ENCODE data around the gene NCF2.

The NCF2 gene

DNA sequence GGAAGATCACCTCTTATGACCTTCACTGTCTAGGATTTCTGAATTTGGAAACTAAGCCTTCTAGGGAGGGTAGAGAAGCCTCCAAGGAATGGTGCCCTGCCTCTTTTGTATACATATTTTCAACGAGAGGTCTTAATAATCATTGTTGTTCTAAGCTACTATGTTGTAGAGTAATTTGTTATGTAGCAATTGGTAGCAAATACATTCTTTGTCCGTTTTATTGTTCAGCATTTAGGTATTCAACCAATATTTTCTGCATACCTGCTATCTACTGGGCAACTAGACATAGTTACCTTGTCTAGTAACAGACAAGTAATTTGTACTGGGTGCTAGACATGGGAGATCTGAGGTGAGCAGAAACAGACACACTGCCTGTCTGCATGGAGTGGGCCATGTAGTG is 20.8 kb upstream of the NCF2 start:
- no peak for DNase-seq

DNA sequence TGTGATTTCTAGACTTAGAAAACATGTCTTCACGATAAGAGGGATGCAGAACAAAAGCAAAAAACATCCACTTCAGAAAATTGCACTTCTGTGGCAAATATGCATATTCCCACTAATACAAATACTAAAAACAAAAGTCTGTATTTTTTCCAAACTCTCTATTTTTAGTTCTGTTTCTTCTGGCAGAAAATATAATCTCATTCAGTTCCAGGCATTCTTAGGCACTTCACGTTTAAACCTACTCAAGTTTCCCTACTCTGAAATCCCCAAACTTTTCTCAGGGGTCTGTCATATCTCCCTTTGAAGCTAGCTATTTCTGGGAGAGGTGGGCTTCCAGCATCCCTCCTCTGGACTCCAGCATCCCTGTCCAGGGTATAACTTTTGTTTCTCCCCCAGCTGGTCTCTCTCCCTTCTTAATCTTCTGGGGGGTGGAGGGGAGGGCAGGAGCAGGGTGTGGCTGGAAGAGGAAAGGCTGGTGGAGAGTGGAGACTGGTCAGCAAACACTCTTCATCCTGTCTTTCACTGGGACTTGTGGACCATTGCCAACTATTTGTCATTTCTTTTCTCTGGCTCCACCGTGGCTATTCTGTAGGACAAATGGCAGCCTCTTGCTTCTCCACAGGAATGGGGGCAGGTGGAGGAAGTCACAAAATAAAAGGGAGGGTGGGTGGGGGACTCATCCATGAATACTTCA is 19.6 kb upstream of the NCF2 start:
- DNase-seq = no peak

DNA sequence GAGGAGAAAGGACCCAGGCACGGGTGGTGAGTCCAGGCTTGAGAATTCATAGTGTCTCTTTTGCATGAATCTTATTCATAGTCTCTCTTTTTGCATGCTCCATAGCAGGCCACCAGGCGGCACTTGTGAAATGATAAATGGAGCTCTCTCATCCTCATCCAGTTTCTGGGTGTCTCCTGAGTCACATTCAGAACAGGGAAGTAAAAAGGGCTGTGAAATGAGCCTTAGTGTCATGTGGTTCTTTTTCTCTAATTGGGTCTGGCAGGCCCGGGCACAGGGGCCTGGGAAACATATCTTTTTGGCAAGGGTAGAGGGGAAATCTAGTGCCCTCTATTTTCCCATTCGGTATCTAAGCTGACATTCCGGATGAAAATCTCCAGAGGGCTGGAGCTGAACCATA is 19.1 kb upstream of the NCF2 start:
- DNase-seq = peak; percentile 91

DNA sequence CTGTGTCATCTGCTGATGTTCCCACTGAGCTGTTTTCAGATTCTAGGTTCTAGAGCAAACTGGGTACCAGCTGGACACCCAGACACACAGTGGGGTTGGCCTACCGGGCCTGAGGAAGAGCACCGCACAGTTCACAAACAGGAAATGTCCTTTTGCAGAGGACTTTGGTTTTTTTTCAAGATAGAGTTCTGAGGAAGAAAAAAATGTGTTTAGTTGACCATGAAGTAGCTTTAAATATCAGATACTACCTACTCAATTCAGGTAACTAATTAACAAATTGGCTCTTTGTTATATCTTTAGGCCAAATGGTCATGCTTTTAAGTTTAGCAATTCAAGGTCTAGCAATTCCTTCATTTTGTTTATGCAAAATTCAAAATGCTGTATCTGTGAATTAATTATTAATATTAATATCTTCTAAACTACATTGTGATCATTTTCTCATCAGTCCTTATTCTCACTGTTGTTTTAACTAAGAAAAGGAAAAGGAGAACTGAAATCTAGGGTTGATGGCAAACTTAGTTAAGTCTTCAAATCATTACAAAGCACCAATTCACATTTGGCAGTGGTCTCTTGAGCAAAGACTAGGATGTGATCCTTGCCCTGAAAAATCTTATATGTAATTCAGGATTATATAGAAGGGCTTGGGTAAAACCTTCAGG is 17.2 kb upstream of the NCF2 start:
- DNase-seq = peak; percentile 36

DNA sequence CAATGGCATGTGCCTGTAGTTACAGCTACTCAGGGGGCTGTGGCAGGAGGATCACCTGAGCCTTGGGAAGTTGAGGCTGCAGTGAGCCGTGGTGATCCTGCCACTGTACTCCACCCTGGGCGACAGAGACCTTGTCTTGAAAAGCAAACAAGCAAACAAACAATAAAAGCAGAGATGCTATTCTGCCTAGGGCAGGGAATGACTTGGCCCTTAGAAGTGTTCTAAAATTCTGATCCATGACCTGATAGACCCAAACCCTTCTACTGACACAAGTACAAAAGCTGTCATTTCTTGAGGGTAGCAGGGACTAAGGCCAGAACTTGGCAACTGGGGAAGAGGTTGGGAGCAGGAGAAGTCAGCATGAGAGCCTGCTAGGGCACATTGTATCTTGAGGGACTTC is 15.6 kb upstream of the NCF2 start:
- DNase-seq = no peak

DNA sequence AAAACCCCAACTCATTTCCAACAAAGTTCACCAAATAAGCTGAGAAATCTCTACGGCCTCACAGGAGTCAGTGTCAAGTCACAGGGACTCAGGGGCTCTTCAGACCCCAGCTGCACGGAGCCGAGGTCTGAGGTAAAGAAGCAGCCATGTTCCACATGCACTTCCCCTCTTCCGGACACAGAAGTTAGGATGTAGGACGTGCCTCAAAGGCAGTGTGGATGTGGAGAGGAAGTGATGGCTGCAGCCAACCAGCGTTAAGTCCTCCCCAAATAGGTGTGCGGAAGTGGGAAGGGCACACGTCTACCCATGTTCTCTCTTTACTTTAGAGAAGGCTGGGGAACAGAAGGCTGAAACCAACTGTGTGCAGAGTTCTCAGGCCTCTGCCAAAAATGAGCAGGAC is 14.6 kb upstream of the NCF2 start:
- peak; percentile 56 for DNase-seq

DNA sequence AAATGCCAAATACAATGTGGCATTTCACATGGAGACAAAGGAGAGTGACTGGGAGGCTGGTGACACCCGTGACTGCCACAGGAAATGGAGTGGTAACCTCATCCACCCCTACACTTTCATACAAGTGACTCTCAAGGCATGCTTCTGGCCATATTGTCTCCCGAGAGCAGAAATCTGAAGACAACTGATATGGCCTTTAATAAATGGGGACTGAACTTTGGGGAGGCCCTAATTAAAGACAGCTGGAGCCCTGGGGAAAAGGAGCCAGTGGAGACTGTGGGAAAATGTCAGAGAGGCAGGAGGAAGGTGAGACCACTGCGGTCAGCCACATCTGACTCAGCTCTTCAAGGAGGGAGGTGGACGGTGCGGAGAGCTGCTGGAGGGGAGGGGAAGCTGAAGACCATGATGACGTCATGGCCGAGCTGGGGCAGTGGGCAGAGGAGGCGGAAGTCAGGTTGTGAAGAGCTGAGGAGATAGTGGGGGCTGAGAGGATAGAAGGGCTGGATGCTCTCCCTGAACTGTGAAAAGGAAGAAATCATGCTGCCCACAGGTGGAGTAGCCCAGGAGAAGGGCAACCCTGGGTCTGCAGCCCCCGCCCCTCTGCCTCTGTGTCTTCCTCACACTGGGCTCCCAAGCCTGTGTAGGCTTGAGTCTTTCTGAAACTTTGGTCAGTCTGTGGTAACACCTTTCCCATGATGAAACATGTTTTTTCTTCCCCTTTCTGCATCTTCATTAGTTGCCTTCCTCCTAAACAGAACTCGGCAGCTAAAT is 14.0 kb upstream of the NCF2 start:
- DNase-seq = peak; percentile 77

DNA sequence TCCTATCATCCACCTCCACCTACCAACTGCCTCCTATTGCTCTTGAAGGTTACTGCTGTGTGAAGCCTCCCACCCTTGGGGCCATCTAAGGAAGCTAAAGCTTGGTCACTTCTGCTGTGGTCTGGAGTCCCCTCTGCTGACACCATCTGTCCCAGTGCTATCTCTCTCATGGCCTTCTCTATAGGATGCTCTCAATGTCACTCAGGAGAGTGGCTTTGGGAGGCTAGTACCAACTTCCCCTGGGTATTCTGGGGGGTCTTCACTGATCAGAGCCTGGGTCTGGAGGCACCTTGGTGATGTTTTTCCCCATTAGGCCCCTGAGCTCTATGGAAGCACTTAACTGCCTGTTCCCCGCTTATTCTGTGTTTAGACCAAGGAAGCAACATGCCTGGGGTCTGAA is 12.3 kb upstream of the NCF2 start:
- no peak for DNase-seq

DNA sequence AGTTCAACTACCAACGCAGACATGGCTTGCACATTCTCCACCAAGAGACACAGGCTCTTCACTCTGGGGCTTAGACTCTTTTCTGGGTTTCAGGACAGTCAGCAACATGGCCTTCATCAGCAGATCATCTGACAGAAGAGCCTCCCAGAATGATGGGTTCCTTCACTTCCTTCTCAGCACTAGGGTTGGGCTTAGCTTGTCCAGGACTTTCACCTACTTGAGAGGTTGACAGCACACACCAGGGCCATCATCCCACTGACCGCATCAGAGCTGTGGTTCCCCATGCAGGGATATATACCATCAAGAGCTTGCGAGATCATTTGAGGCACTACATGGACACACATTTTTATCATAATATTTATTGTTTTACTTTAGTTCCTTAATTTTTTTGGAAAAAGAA is 10.4 kb upstream of the NCF2 start:
- no peak for DNase-seq

DNA sequence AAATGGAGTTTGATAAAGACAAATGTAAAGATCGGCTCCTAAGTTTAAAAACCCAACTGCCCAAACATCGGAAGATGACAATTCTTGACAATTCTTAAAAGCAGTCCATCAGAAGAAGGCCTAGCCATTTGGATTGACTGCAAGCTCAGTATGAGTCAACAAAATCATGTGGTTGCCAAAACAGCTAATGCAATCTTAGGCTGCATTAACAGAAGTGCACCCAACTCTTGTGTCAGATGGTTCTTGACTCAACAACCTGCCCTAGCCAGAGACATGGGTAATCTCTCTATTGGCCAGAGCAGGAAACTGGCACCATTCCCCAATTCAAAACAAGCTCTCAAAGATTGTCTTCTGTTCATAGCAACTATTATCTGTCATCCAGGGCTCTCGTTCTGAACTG is 9.9 kb upstream of the NCF2 start:
- peak; percentile 91 for DNase-seq

DNA sequence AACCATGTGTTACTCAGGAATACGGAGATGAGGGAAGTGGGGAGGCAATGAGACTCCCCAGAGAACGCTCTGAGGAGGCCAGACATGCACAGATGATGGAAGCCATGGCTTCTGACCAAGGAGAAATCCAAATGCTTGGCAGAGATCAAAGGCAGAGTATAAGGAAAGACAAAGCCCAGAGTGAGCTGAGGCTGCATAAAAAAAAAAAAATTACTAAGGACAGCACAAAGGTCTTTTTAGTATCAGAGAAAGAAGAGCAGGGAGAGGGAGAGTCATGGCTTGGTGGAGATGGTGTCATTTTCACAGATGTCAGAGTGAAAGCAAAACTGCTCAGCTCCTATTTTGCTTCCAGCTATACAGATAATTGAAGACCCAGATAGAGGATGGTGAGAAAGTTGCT is 8.1 kb upstream of the NCF2 start:
- DNase-seq = peak; percentile 77

DNA sequence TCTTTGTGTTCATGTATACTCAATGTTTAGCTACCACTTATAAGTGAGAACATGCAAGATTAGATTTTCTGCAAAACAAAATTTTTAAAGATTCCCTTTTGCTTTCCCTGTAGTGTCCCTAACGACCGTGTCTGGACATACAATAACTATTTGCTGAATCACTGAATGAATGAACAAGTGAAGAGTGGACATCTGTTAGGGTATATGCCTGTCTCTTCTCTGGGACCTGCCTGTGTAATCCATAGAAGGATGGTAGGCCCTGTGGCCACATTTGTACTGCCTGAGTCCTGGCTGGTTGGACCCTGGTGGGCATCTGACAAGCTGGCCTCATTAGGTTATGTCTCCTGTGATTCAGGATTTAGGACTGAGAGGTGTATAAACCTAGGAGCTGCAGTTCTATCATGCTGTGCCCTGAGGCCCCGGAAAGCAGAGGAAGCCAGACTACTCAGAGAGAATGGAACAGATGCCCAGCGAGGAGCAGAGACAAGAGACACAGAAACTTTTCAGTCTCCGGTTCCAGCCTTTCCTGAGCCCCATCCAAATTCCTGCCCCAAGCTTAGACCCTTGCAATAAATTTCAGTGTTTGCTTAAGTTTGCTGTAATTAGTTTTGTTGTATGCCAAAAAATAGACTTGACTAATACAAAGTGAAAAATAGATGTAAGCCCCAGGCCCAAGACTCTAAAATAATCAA is 7.5 kb upstream of the NCF2 start:
- no peak for DNase-seq

DNA sequence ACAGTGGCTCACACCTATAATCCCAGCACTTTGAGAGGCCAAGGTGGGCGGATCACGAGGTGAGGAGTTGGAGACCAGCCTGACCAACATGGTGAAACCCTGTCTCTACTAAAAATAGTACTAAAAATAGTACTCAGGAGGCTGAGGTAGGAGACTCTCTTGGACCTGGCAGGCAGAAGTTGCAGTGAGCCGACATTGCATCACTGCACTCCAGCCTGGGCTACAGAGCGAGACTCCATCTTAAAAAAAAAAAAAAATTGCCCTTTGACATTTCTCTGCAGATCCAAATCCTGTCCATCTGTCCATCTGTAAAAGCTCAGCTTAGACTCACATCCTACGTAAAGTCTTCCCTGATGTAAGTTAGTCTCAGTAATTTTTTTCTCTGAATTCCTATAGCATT is 6.2 kb upstream of the NCF2 start:
- no peak for DNase-seq

DNA sequence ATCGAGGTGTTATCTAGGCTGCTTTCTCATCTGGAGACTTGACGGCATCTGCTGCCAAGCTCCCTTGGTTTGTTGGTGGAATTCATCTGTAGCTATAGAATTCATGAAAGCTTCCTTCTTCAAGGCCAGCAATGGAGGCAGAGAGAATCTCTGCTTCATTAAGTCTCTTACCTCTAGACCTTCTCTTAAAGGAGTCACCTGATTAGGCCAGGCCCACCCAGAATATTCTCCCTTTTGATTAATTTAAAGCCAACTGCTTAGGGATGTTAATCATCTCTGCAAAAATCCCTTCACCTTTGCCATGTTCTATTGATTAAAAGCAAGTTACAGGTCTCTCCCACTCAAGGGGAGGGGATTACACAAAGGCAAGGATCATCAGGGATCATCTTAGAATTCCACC is 5.3 kb upstream of the NCF2 start:
- no peak for DNase-seq

DNA sequence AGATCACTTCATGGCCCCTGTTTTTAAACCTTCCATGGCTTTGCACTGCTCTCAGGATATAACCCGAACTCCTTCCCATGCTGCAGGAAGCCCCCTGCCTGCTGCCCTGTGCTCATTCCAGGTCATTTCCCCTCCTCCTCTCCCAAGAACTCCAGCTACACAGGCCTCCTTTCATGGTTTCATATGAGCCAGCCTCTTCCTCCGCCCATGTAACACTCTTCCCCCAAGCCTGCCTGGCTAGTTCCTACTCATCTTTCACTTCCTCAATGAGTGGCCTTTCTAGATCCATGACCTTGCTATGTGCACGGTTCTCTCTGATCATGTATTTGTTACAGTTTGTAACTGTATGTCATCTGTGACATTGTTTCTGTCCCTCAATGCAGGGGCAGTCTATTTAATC is 3.1 kb upstream of the NCF2 start:
- peak; percentile 89 for DNase-seq

DNA sequence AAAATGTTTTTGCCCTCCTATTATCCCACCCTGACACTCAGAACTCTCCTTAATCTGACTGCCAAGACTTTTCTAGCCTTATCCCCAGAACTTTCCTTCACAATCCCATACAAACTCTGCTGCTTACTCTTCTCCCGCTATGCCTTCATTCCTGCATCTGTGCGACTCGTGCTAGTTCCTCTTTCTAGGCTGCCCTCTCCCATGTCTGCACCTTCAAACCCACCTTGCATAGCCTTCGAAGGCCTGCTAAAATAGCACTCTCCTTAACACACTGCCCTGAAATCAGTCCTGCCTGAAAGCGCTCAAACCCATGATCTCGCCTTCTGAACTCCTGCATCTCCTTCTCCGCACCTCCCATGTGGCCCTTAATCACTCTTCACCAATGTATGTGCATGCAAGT is 2.5 kb upstream of the NCF2 start:
- no peak for DNase-seq

DNA sequence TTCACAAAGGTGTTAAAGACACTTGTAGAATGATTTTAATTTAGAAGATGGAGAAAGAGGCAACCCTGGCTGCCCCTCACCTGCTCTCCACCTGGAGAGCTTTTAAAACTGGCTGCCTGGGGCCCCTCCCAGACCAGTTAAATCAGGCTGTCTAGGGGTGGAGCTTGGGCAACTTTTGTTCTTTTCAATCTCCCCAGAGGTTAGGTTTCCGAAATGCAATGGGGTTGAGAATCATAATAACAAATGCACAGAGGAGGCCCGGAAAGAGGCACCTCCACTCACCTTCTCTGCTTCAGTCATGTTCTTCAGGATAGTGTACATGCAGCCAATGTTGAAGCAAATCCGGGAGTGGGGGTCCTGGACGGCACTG is 400 bp downstream of the NCF2 start:
- no peak for DNase-seq

DNA sequence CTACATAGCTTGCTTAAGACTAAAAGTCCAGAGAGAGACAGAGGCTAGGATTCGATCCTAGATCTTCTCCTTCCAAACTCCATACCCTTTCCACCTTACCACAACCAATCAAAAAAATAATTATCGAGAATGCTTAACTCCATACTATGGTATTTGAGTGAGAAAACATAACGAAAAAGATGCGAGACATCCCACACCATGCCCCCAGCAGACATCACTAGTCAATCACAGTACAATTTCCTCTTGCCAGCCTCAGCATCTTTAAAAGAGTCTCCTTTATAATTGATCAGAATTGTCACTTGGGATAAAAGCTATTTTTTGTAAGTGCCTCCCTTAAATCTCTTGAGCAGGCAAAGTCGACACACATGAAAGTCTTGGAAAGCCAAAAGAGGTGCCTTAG is 875 bp downstream of the NCF2 start:
- DNase-seq = no peak

DNA sequence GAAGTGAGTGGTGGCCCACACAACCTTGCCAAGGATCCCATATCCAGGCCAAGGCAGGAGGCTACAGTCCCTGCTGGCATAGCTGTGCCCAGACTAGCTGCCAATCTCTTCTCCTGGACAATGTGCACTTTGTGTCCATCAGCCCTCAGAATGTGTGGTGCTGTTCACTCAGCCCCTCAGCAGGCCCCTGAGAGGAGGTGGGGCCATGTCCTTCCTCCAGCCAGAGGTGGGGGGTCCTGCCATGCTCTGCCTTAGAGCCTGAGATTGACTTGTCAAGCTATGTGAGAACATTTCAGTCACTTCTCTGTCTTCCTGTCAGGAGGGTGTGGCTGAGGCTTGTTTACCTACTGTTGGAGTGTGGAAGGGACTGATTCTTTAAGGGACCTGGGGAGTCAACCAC is 1.4 kb downstream of the NCF2 start:
- DNase-seq = no peak

DNA sequence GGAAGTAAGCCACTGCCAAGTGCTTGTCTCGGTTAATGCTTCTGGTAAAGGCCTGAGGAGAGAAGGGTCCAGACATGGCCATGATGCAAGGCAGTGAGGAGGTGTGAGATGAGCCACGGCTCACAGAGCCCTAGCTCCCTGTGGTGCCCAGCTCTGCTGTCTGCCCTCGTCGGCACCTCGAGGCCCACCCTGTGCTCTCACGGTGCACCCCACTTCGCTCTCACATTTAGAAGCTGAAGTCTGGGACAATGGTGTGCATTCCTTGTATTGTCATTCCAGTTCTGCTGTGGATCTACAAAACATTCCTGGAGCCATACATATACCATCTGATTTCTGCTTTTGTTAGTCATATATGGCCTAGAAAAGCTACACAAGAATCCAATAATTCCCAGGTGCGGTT is 3.3 kb downstream of the NCF2 start:
- no peak for DNase-seq

DNA sequence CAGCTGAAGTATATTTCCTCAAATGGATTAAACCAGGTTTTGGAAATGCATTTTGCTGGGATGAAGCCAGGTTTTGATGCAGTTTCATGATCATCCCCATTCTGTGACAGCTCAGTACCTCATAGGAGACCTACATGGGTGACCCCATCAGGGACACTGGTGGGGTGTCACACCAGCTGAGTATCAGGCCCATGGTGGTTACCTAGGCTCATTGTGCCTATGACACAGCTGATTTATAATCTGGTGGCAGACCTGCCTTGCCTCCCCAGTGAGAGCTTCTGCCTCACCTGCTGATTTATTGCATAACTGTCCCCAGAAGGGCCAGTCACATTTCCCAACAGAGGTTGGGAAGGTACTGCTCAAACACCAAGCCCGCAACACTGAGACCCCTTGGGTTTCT is 3.8 kb downstream of the NCF2 start:
- DNase-seq = no peak

DNA sequence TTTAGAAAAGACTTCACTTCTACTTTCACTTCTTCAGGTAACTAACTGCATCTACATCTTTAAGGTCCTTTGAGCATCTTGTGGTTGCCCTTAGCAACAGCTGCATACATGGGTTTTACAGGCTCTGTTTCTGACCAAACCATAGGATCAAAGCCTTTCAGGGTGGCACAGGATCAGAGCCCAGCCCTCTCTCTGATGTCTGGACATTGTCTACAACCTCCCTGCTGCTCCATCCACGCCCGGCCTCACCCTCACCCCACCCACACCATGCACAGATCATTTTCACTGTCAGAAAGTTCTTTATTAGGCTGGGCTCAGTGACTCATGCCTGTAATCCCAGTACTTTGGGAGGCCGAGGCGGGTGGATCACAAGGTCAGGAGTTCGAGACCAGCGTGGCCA is 5.2 kb downstream of the NCF2 start:
- no peak for DNase-seq

DNA sequence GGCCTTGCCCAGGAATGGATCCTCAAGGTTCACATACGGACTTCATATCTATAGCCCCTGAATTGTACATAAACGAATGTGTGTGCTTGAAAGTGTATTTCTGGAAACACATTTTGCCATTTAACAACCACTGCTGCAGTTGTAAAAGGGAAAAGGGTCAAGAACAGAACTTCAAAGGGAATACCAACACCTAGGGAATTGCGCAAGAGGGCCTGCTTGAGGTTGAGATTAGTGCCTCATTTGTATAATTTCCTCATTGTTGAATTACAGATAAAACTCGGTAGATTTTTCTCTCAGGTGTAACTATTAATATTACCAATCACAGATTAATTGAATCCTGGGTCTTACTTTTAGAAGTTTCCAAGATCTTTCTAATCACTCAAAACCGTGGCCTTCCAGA is 6.1 kb downstream of the NCF2 start:
- no peak for DNase-seq

DNA sequence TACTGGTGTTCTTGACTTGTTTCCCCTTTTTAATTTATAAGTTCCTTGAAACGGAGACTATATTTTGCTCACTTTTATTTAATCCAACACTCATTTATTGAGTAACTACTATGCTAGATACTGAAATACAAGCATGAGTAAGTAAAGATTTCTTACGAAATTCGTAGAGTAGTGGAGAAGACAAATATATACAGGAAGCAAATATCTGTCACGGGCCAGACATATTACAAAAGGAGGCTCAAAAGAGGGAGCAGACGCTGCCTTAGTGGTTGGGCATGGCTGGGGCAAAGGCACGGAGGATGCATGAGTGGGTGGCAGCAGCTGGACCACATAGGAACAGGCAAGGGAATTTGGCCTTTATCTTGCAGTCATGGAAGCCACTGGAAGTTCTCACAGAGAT is 6.8 kb downstream of the NCF2 start:
- peak; percentile 91 for DNase-seq
